Mesenchymal stem cell (in vitro differentiated cells and primary cell): ENCODE results near the gene LIPC.

Experiments used
- DNase-seq: peaks from one replicate; pipeline ENCODE4 v3.0.0-alpha.2; 2013
- H2AFZ ChIP-seq: one replicate; pipeline ENCODE4 v1.6.1; 2013; ENCODE audit warnings: low read depth, mild to moderate bottlenecking, control low read depth, inconsistent platforms, low read length, moderate library complexity
- H2AK5ac ChIP-seq: 2 replicates; pipeline ENCODE4 v1.6.1; 2013; ENCODE audit warnings: low read length, moderate library complexity, mild to moderate bottlenecking, inconsistent platforms; ENCODE audit not compliant: severe bottlenecking
- H2BK120ac ChIP-seq: one replicate; pipeline ENCODE4 v1.6.1; 2013; ENCODE audit warnings: low read depth, mild to moderate bottlenecking, inconsistent platforms, low read length, moderate library complexity
- H2BK12ac ChIP-seq, 2 experiments: one replicate each; pipeline ENCODE4 v1.6.1; 2013; ENCODE audit warnings: inconsistent platforms in 2 of 2, low read length in 2 of 2, mild to moderate bottlenecking in 2 of 2, moderate library complexity in 2 of 2, control low read depth in 1 of 2
- H2BK15ac ChIP-seq: one replicate; pipeline ENCODE4 v1.6.1; 2013; ENCODE audit warnings: mild to moderate bottlenecking, low read depth, inconsistent platforms; ENCODE audit not compliant: poor library complexity, severe bottlenecking
- H2BK5ac ChIP-seq: 2 replicates; pipeline ENCODE4 v1.6.1; 2013; ENCODE audit warnings: low read depth, mild to moderate bottlenecking, low read length, control low read depth, inconsistent platforms; ENCODE audit not compliant: poor library complexity, severe bottlenecking
- H3K14ac ChIP-seq, 2 experiments: one replicate each; pipeline ENCODE4 v1.6.1; 2013; ENCODE audit warnings: inconsistent platforms in 2 of 2, low read length in 2 of 2, control low read depth in 1 of 2, mild to moderate bottlenecking in 1 of 2, moderate library complexity in 1 of 2
- H3K18ac ChIP-seq, 2 experiments: one replicate each; pipeline ENCODE4 v1.6.1; 2013; ENCODE audit warnings: inconsistent platforms in 2 of 2, low read length in 2 of 2, control low read depth in 1 of 2, low read depth in 1 of 2, mild to moderate bottlenecking in 1 of 2
- H3K23ac ChIP-seq, 2 experiments: one replicate each; pipeline ENCODE4 v1.6.1; 2013; ENCODE audit warnings: inconsistent platforms in 2 of 2, low read length in 2 of 2, mild to moderate bottlenecking in 2 of 2, moderate library complexity in 2 of 2, control low read depth in 1 of 2
- H3K27ac ChIP-seq: 2 replicates; pipeline ENCODE4 v1.5.1; 2013; ENCODE audit warnings: mild to moderate bottlenecking, moderate library complexity, low read length, control low read depth, inconsistent platforms; ENCODE audit not compliant: poor library complexity, severe bottlenecking
- H3K27me3 ChIP-seq, 2 experiments: 2 replicates each; pipeline versions ENCODE4 v1.6.1 to v1.7.0; 2013; ENCODE audit warnings: low read length in 2 of 2, mild to moderate bottlenecking in 2 of 2, moderate library complexity in 2 of 2, control low read depth in 1 of 2, inconsistent platforms in 1 of 2; ENCODE audit not compliant: control insufficient read depth in 1 of 2, insufficient read depth in 1 of 2
- H3K36me3 ChIP-seq, 2 experiments: 2 replicates each; pipeline versions ENCODE4 v1.6.1 to v1.7.0; 2013; ENCODE audit warnings: low read length in 2 of 2, control low read depth in 1 of 2, inconsistent platforms in 1 of 2, low read depth in 1 of 2, mild to moderate bottlenecking in 1 of 2; ENCODE audit not compliant: insufficient read depth in 2 of 2, control insufficient read depth in 1 of 2
- H3K4ac ChIP-seq, 2 experiments: one replicate each; pipeline ENCODE4 v1.6.1; 2013; ENCODE audit warnings: inconsistent platforms in 2 of 2, low read length in 2 of 2, mild to moderate bottlenecking in 2 of 2, moderate library complexity in 2 of 2, control low read depth in 1 of 2, low read depth in 1 of 2
- H3K4me1 ChIP-seq: 2 replicates; pipeline ENCODE4 v1.6.1; 2013; ENCODE audit warnings: low read depth, low read length, control low read depth; ENCODE audit not compliant: control insufficient read depth, insufficient read depth
- H3K4me2 ChIP-seq: 2 replicates; pipeline ENCODE4 v1.6.1; 2013; ENCODE audit warnings: low read length, mild to moderate bottlenecking, inconsistent platforms; ENCODE audit not compliant: poor library complexity, severe bottlenecking
- H3K4me3 ChIP-seq, 2 experiments: 2 replicates each; pipeline versions ENCODE4 v1.5.1 to v1.7.0; 2013; ENCODE audit warnings: low read length in 2 of 2, mild to moderate bottlenecking in 2 of 2, control low read depth in 1 of 2, low read depth in 1 of 2; ENCODE audit not compliant: insufficient read depth in 1 of 2
- H3K79me1 ChIP-seq: replicated peaks from 2 replicates; pipeline ENCODE4 v1.6.1; 2013; ENCODE audit warnings: mild to moderate bottlenecking, control low read depth, low read length, inconsistent platforms; ENCODE audit not compliant: poor library complexity, severe bottlenecking
- H3K9ac ChIP-seq: 2 replicates; pipeline ENCODE4 v1.7.0; 2013; ENCODE audit warnings: mild to moderate bottlenecking, low read length, moderate library complexity
- H3K9me3 ChIP-seq: 2 replicates; pipeline ENCODE4 v1.7.0; 2013; ENCODE audit warnings: mild to moderate bottlenecking, low read length; ENCODE audit not compliant: control insufficient read depth
- H4K8ac ChIP-seq: one replicate; pipeline ENCODE4 v1.6.1; 2013; ENCODE audit warnings: inconsistent platforms, mild to moderate bottlenecking, low read length, moderate library complexity
- H4K91ac ChIP-seq: one replicate; pipeline ENCODE4 v1.6.1; 2013; ENCODE audit warnings: mild to moderate bottlenecking, low read length, inconsistent platforms
- WGBS: methylation state at CpG from one replicate; pipeline ENCODE4 v1.1.7; 2013; ENCODE audit warnings: mixed read lengths; 5-methylcytosine and 5-hydroxymethylcytosine counted together

LIPC gene

DNA sequence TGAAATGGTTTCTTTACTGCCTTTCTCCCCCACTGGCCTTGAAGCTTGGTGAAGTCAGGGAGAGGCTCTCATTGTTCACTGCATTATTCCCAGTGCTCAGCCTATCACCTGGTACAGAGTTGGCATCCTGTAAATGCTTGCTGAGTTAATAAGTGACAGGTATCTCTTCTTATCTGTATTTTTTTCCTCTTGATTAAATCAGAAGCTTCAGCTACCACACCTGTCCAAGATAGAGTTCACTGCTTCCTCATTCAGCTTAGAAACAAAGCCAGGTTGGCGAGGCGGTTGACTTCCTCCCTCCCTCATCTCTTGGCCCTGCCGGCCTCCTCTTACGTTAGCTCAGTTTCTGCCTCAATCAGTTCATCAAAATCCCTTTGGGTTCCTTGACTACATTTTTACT, 142.8 kb downstream of the LIPC start:
- Histone ChIP-seq H3K23ac (no peak overlapping the region), H3K14ac (no peak overlapping the region), H3K9ac (no peak overlapping the region), H2BK5ac (no peak overlapping the region), H3K18ac (no peak overlapping the region), H3K4ac (no peak overlapping the region), H3K4me3 (no peak overlapping the region), H3K36me3 (no peaks in the 10 kb centered on the region), H3K9me3 (no peaks in the 10 kb centered on the region), H3K27me3 (no peaks in the 10 kb centered on the region), H4K91ac (no peak overlapping the region), H3K79me1 (no peaks in the 10 kb centered on the region), H2BK12ac (no peak overlapping the region), H2AFZ (no peak overlapping the region), H4K8ac (no peak overlapping the region), H2AK5ac (no peak overlapping the region), H2BK15ac (no peak overlapping the region), H2BK120ac (no peak overlapping the region), H3K4me1 (no peaks in the 10 kb centered on the region), H3K4me2 (no peak overlapping the region), H3K27ac (no peak overlapping the region)
- WGBS: 95% methylated on average over 4 of the region's 4 CpGs
- no peak for DNase-seq

- Histone ChIP-seq H3K18ac (no peak overlapping the region), H3K23ac (no peak overlapping the region), H3K79me1 (no peaks in the 10 kb centered on the region), H2BK120ac (no peak overlapping the region), H3K4me2 (no peak overlapping the region), H2BK15ac (no peak overlapping the region), H2BK5ac (no peak overlapping the region), H3K27ac (no peak overlapping the region), H3K14ac (no peak overlapping the region), H3K9me3 (no peaks in the 10 kb centered on the region), H4K91ac (no peak overlapping the region), H2AK5ac (no peak overlapping the region), H3K27me3 (no peaks in the 10 kb centered on the region), H3K36me3 (no peaks in the 10 kb centered on the region), H2AFZ (no peak overlapping the region), H3K4me3 (no peak overlapping the region), H3K9ac (no peak overlapping the region), H3K4me1 (no peaks in the 10 kb centered on the region), H4K8ac (no peak overlapping the region), H3K4ac (no peak overlapping the region), H2BK12ac (no peak overlapping the region)
- no peak for DNase-seq
- 89% methylated on average over 12 of the region's 14 CpGs for WGBS
Observed at GRCh38 chr15:58575045-58575786, 143.4 kb downstream of the LIPC start.

DNA sequence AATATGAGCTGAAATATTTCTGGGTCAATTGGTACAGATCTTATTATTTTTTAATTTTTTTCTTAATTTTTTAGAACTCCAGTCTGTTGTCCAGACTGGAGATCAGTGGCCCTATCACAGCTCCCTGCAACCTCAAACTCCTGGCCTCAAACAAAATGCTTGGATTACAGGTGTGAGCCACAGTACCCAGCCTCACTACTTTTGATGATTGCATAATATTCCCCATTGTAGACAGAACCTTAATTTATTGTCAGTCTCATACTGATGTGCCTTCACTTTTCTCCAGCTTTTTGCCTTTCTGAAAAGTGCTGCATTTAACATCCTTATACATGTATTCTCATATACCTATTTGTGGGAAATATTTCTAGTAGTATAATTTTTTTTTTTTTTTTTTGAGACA, 144.9 kb downstream of the LIPC start:
- Histone ChIP-seq H3K9me3 (no peaks in the 10 kb centered on the region), H2BK12ac (no peak overlapping the region), H3K4me1 (no peaks in the 10 kb centered on the region), H2AK5ac (no peak overlapping the region), H4K8ac (no peak overlapping the region), H3K4me2 (no peak overlapping the region), H3K79me1 (no peaks in the 10 kb centered on the region), H3K9ac (no peak overlapping the region), H3K14ac (no peak overlapping the region), H3K4me3 (no peak overlapping the region), H2BK5ac (no peak overlapping the region), H3K27ac (no peak overlapping the region), H2BK120ac (no peak overlapping the region), H3K4ac (no peak overlapping the region), H3K27me3 (no peaks in the 10 kb centered on the region), H2BK15ac (no peak overlapping the region), H3K36me3 (no peaks in the 10 kb centered on the region), H4K91ac (no peak overlapping the region), H3K18ac (no peak overlapping the region), H2AFZ (no peak overlapping the region), H3K23ac (no peak overlapping the region)
- DNase-seq: no peak

DNA sequence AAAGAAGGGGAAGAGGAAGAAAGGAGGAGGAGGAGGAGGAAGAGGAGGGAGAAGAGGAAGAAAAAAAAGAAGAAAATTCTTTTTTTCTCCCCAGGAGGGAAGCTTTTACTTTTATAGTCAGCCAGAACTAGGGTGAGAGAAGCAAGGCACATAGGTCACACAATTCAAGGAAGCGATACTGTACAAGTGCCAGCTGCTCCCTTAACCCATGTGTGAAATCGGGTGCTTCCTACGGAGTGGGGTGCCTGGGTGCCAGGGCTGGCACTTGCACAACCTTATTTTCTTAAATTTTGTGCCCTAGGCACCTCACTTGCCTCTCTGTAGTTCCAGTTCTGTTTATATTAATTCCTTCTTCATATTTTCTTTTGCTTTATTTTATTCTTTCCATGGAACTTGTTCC, 150.4 kb downstream of the LIPC start:
- Histone ChIP-seq H3K79me1 (no peaks in the 10 kb centered on the region), H3K4me2 (no peak overlapping the region), H2BK120ac (no peak overlapping the region), H3K4ac (no peak overlapping the region), H2BK5ac (no peak overlapping the region), H3K36me3 (no peaks in the 10 kb centered on the region), H3K4me1 (peaks cover 4% of the 10 kb centered on the region), H4K91ac (no peak overlapping the region), H3K9ac (no peak overlapping the region), H3K14ac (no peak overlapping the region), H3K4me3 (no peak overlapping the region), H2AK5ac (no peak overlapping the region), H3K9me3 (peaks cover 12% of the 10 kb centered on the region), H2BK15ac (no peak overlapping the region), H2AFZ (no peak overlapping the region), H3K23ac (no peak overlapping the region), H4K8ac (no peak overlapping the region), H3K27ac (no peak overlapping the region), H3K27me3 (no peaks in the 10 kb centered on the region), H3K18ac (no peak overlapping the region), H2BK12ac (no peak overlapping the region)
- DNase-seq: no peak
- WGBS: 100% methylated on average over 3 of the region's 3 CpGs
